IPS-15b (cell line): Measurements from ENCODE around the gene YEATS2.
A peak's percentile ranks its signal among the peaks of the same experiment; 100 is the strongest.
"Not testable (repeated sequence)": the region's sequence is repeated elsewhere in the genome, so short reads cannot be mapped to it uniquely, and the experiment has no call there.

Experiments used
- H3K27me3 ChIP-seq: one replicate; pipeline ENCODE4 v1.6.1; 2013; ENCODE audit warnings: low read length; ENCODE audit not compliant: control insufficient read depth, insufficient read depth
- H3K36me3 ChIP-seq: one replicate; pipeline ENCODE4 v1.6.1; 2013; ENCODE audit warnings: low read length; ENCODE audit not compliant: control insufficient read depth, insufficient read depth
- H3K4me1 ChIP-seq: one replicate; pipeline ENCODE4 v1.6.1; 2013; ENCODE audit warnings: mild to moderate bottlenecking, low read length; ENCODE audit not compliant: control insufficient read depth, insufficient read depth
- H3K4me3 ChIP-seq: one replicate; pipeline ENCODE4 v1.5.1; 2013; ENCODE audit warnings: low read depth, low read length
- H3K9ac ChIP-seq: one replicate; pipeline ENCODE4 v1.6.1; 2013; ENCODE audit warnings: low read depth, mild to moderate bottlenecking, low read length
- H3K9me3 ChIP-seq: one replicate; pipeline ENCODE4 v1.6.1; 2013; ENCODE audit warnings: mild to moderate bottlenecking, low read length; ENCODE audit not compliant: control insufficient read depth, insufficient read depth

YEATS2 gene

GRCh38 chr3:183692436-183692835 lies 5.2 kb upstream of the YEATS2 start:
- no peaks in the 10 kb centered on the region for H3K36me3 ChIP-seq
- no peaks in the 10 kb centered on the region for H3K9me3 ChIP-seq
- H3K9ac ChIP-seq: no peak overlapping the region
- no peaks in the 10 kb centered on the region for H3K27me3 ChIP-seq
- peaks cover 3% of the 10 kb centered on the region for H3K4me1 ChIP-seq
- H3K4me3 ChIP-seq: no peak overlapping the region

- Histone ChIP-seq H3K4me1 (peaks cover 5% of the 10 kb centered on the region), H3K36me3 (no peaks in the 10 kb centered on the region), H3K9ac (no peak overlapping the region), H3K4me3 (no peak overlapping the region), H3K27me3 (no peaks in the 10 kb centered on the region), H3K9me3 (no peaks in the 10 kb centered on the region)
Measured at GRCh38 chr3:183695569-183696364, 1.8 kb upstream of the YEATS2 start.

DNA sequence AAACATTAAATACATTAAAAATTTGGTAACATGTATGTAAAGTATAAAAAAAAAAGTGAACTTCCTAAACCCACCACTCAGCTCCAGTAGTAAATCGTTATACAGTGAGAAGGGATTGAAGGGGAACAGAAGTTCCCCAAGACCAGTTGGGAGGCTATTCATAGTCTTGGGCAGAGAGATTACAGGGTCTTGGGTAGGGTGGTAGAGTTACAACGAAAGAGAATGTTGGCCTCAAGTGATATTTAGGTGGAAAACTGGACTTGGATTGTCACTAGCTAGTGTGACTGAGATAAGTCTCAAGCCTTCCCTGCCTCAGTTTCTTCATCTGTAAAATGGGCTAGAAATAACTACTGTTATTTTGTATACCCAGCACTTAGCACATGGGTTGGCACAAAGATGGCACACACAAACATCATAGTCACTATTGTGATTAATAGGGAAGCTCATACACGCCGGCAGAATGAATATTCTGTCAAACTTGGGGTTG lies 431 bp upstream of the YEATS2 start:
- no peak overlapping the region for H3K9ac ChIP-seq
- no peaks in the 10 kb centered on the region for H3K27me3 ChIP-seq
- peaks cover 5% of the 10 kb centered on the region for H3K4me1 ChIP-seq
- no peaks in the 10 kb centered on the region for H3K36me3 ChIP-seq
- no peaks in the 10 kb centered on the region for H3K9me3 ChIP-seq
- H3K4me3 ChIP-seq: peak overlapping the region; percentile 52

DNA sequence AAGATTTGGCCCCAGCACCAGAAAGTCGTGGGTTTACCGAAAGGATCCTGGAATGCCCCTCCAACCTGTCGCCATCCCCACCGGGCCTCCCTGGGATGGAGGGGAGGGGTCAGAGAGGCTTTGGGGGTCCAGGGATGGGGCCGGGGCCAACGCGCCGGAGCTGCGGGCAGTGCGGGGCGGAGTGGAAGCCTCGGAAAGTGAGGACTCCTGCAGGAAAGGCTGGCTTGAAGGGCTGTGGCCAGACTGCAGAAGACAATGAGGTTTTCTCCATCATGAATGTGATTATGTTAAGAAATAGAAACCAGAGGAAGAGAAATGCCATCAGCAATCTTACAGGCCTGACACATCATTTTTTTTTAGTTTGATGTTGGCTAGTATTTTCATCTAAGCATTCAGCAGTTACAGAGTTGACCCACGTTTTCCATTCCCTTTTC lies 738 bp downstream of the YEATS2 start:
- H3K9ac ChIP-seq: peak overlapping the region; percentile 97
- no peaks in the 10 kb centered on the region for H3K27me3 ChIP-seq
- H3K9me3 ChIP-seq: no peaks in the 10 kb centered on the region
- peak overlapping the region; percentile 92 for H3K4me3 ChIP-seq
- no peaks in the 10 kb centered on the region for H3K36me3 ChIP-seq
- H3K4me1 ChIP-seq: peaks cover 5% of the 10 kb centered on the region

DNA sequence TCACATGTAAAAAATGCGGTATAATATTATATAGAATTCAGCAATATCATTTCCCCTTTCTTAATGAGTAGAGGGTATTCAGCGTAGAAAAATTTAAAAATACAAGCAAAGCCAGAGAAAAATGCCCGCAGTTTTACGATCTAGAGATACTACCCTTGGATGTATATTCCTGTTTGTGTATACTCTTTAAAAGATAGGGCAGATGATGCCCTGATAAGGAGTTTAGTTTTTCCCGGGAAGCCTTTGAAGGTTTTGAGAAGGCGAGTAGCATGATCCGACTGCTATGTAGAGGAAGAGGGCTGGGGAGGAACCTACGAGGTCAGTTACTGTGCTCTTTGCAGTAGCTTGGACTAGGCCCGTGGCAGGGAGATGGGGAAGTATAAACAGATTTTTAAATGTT lies 1.2 kb downstream of the YEATS2 start:
- peaks cover 5% of the 10 kb centered on the region for H3K4me1 ChIP-seq
- H3K4me3 ChIP-seq: peak overlapping the region; percentile 92
- no peaks in the 10 kb centered on the region for H3K9me3 ChIP-seq
- H3K36me3 ChIP-seq: no peaks in the 10 kb centered on the region
- no peaks in the 10 kb centered on the region for H3K27me3 ChIP-seq
- peak overlapping the region; percentile 2 for H3K9ac ChIP-seq

DNA sequence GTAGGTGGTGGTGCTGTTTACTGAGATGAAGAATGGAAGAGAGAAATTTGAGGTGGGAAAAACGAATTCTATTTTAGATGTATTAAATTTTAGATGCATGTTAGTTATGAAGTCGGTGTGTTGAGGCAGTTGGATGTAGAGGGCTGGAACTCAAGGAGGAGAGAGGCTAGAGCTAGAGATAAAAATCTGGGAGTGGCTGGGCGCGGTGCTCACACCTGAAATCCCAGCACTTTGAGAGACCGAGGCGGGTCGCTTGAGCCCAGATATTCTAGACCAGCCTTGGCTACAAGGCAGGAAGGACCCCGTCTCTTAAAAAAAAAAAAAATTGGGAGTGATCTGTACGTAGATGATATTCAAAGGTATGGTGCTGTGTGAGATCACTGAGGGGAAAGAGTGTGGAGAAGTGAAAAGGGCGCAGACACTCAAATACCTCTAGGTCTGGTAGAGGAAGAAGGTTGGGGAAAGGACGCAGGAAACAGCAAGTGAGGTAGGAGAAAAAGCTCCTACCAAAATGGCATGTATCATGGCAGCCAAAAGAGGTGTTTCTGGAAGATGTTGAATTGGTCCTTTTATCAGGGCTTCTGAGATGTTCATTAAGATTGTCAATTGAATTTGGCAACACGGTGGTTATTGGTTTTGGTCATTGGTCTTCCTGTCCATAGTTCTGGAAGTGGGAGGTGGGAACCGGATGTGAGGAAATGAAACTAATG lies 1.8 kb downstream of the YEATS2 start:
- no peaks in the 10 kb centered on the region for H3K27me3 ChIP-seq
- H3K36me3 ChIP-seq: no peaks in the 10 kb centered on the region
- H3K9ac ChIP-seq: peak overlapping the region; percentile 2
- peaks cover 5% of the 10 kb centered on the region for H3K4me1 ChIP-seq
- no peaks in the 10 kb centered on the region for H3K9me3 ChIP-seq
- H3K4me3 ChIP-seq: peak overlapping the region; percentile 92

DNA sequence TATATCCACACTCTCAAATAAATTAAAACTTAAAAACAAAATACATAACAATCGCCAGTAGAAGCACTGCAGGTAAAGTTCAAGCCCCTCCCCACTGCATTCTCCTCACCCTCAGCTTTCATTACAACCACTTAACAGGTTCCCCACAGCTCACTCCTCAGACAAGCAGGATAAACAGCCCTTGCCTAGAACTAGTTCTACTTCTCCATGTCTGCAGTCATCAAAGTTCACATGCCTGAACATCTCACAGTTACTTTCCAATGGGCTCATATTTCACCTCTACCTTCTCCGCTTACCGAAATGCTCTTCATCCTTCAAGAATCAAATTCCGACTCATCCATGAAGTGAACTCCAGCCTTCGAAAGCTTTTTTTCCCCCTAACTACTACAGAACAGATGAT lies 4.1 kb downstream of the YEATS2 start:
- Histone ChIP-seq H3K9ac (no peak overlapping the region), H3K27me3 (no peaks in the 10 kb centered on the region), H3K36me3 (no peaks in the 10 kb centered on the region), H3K4me3 (no peak overlapping the region), H3K4me1 (peaks cover 5% of the 10 kb centered on the region), H3K9me3 (no peaks in the 10 kb centered on the region)

DNA sequence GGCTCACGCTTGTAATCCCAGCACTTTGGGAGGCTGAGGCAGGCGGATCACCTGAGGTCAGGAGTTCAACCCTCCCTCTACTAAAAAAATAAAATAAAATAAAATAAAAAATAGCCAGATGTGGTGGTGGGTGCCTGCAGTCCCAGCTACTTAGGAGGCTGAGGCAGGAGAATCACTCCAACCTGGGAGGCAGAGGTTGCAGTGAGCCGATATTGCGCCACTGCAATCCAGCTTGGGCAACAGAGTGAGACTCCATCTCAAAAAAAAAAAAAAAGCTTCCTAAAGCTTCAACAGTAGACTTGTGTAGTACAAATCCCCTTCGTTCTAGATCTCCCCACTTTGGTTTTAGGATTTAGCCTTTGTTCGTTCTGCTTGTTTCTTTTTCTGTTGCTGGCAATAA lies 6.3 kb downstream of the YEATS2 start:
- H3K4me1 ChIP-seq, H3K9ac ChIP-seq, H3K9me3 ChIP-seq, H3K36me3 ChIP-seq, H3K27me3 ChIP-seq, H3K4me3 ChIP-seq: not testable (repeated sequence)

DNA sequence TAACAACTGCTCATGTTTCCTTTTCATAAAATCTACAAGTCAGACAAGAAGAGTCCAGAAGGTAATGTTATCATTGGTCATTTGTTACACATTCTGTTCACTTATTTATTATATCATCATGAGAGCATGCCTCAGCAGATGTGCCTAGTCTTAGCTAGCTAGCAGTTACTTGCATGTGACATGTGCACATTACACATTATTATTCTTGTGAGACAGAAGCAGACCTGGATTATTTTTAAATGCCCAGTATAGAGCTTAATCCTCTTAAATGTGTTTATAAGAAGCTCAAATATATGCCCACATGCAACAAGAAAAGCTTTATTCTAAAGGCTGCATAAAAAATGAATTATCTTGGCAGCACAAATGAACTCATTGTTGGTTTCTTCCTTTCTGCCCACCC lies 12.6 kb downstream of the YEATS2 start:
- H3K36me3 ChIP-seq: no peaks in the 10 kb centered on the region
- no peaks in the 10 kb centered on the region for H3K9me3 ChIP-seq
- H3K4me1 ChIP-seq: no peaks in the 10 kb centered on the region
- no peaks in the 10 kb centered on the region for H3K27me3 ChIP-seq
- H3K9ac ChIP-seq: no peak overlapping the region
- no peak overlapping the region for H3K4me3 ChIP-seq

DNA sequence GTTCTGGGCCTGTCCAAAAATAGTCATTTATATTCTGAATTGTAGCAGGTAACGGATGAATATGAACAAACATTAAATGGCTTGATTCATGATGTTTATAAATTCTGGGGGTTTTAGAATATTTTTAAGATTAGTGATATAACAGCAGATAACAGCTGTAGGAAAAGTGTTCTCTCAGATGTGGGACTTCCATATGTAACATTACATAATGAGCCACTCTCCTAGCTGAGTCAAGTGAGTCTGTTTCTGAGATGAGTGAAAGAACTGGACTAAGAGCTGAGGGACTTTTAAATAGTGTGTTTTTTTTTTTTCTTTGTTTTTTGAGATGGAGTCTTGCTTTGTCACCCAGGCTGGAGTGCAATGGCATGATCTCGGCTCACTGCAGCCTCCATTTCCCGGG lies 13.9 kb downstream of the YEATS2 start:
- no peak overlapping the region for H3K9ac ChIP-seq
- H3K36me3 ChIP-seq: no peaks in the 10 kb centered on the region
- H3K27me3 ChIP-seq: no peaks in the 10 kb centered on the region
- H3K9me3 ChIP-seq: no peaks in the 10 kb centered on the region
- H3K4me1 ChIP-seq: no peaks in the 10 kb centered on the region
- H3K4me3 ChIP-seq: no peak overlapping the region

DNA sequence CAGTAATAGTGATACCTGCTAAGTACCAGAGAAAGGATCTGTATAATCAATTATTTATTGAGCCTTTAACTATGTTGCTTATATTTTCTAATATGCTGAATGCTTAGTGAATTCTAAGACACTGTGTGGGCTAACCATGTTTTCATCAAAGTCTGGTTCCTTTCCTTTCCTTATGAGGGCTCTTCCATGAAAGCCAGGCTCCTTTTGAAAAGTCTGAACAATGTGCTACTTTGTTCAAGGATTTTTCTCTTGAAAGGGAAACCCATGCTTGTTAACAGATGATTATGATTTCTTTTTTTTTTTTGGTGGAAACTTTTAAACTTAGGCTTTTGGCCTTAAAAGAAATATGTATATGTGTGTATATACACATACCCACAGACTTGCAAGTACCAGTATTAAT lies 17.0 kb downstream of the YEATS2 start:
- Histone ChIP-seq H3K9me3 (no peaks in the 10 kb centered on the region), H3K27me3 (no peaks in the 10 kb centered on the region), H3K4me3 (no peak overlapping the region), H3K4me1 (no peaks in the 10 kb centered on the region), H3K36me3 (peaks cover 10% of the 10 kb centered on the region), H3K9ac (no peak overlapping the region)

GRCh38 chr3:183718012-183718411 lies 20.4 kb downstream of the YEATS2 start:
- Histone ChIP-seq H3K36me3 (peaks cover 16% of the 10 kb centered on the region), H3K9me3 (no peaks in the 10 kb centered on the region), H3K4me3 (no peak overlapping the region), H3K9ac (no peak overlapping the region), H3K4me1 (no peaks in the 10 kb centered on the region), H3K27me3 (no peaks in the 10 kb centered on the region)
